ENCODE data around the gene VARS1.
A peak's percentile ranks its signal among the peaks of the same experiment; 100 is the strongest.
"Not testable (repeated sequence)": the region's sequence is repeated elsewhere in the genome, so short reads cannot be mapped to it uniquely, and the experiment has no call there.

The VARS1 gene

GRCh38 chr6:31822036-31822821 lies 26.7 kb upstream of the VARS1 start:
- DNase-seq (ENCODE audit: low read depth in 3 of 3), result peak; percentile 33 to 44 (median 36)

GRCh38 chr6:31821301-31822035 lies 25.9 kb upstream of the VARS1 start:
- peak; percentile 37 to 69 (median 58) for DNase-seq (ENCODE audit: low read depth in 3 of 3)

- DNase-seq (ENCODE audit: low read depth in 3 of 3), result not testable (repeated sequence)
Observed at GRCh38 chr6:31820399-31820798, 24.8 kb upstream of the VARS1 start.

GRCh38 chr6:31819871-31820299 lies 24.3 kb upstream of the VARS1 start:
- DNase-seq (ENCODE audit: low read depth in 3 of 3), result no peak

GRCh38 chr6:31817929-31818511 lies 22.5 kb upstream of the VARS1 start:
- DNase-seq (ENCODE audit: low read depth in 3 of 3), result not testable (repeated sequence)

- DNase-seq (ENCODE audit: low read depth in 3 of 3), result not testable (repeated sequence)
Observed at GRCh38 chr6:31817133-31817928, 21.8 kb upstream of the VARS1 start.

GRCh38 chr6:31815025-31815838 lies 19.7 kb upstream of the VARS1 start, which contains the start of the genes HSPA1A and HSPA1L:
TSS of gene HSPA1A (plus strand) at chr6:31815543. CDS start at chr6:31815757, 214 bp downstream.
TSS of gene HSPA1L (minus strand) at chr6:31815283. CDS start at chr6:31811972, 3,311 bp downstream.
- peak in 1 of 3 donors; percentile 51 for DNase-seq (ENCODE audit: low read depth in 3 of 3)

GRCh38 chr6:31814677-31815024 lies 19.1 kb upstream of the VARS1 start:
- DNase-seq (ENCODE audit: low read depth in 3 of 3), result peak in 1 of 3 donors; percentile 70

GRCh38 chr6:31813465-31813849 lies 17.9 kb upstream of the VARS1 start:
- no peak for DNase-seq (ENCODE audit: low read depth in 3 of 3)

GRCh38 chr6:31811645-31812044 lies 16.1 kb upstream of the VARS1 start:
- no peak for DNase-seq (ENCODE audit: low read depth in 3 of 3)

- DNase-seq (ENCODE audit: low read depth in 3 of 3), result not testable (repeated sequence)
Observed at GRCh38 chr6:31808599-31808998, 13.0 kb upstream of the VARS1 start.

- DNase-seq (ENCODE audit: low read depth in 3 of 3), result peak; percentile 94 to 97 (median 95)
Observed at GRCh38 chr6:31806470-31807272, 11.1 kb upstream of the VARS1 start, which contains the start of gene LSM2. TSS of gene LSM2 (minus strand) at chr6:31806966. CDS start at chr6:31806757, 209 bp downstream.

- no peak for DNase-seq (ENCODE audit: low read depth in 3 of 3)
Observed at GRCh38 chr6:31805939-31806469, 10.5 kb upstream of the VARS1 start.

- not testable (repeated sequence) for DNase-seq (ENCODE audit: low read depth in 3 of 3)
Observed at GRCh38 chr6:31801031-31801927, 5.7 kb upstream of the VARS1 start.

GRCh38 chr6:31799781-31800180 lies 4.2 kb upstream of the VARS1 start:
- DNase-seq (ENCODE audit: low read depth in 3 of 3), result no peak

GRCh38 chr6:31797588-31797987 lies 2.0 kb upstream of the VARS1 start:
- no peak for DNase-seq (ENCODE audit: low read depth in 3 of 3)

GRCh38 chr6:31796993-31797385 lies 1.4 kb upstream of the VARS1 start:
- no peak for DNase-seq (ENCODE audit: low read depth in 3 of 3)

- no peak for DNase-seq (ENCODE audit: low read depth in 3 of 3)
Observed at GRCh38 chr6:31794866-31795615, 511 bp downstream of the VARS1 start.
